Panc1 (cell line): Measurements from ENCODE around the gene FRMD4A.

Source experiments
- POLR2AphosphoS5 ChIP-seq: IDR thresholded peaks from 2 replicates; pipeline ENCODE4 v1.6.1; 2012; ENCODE audit warnings: mild to moderate bottlenecking, low read depth, low read length, moderate library complexity
- SIN3A ChIP-seq: IDR thresholded peaks from 2 replicates; pipeline ENCODE4 v1.6.1; 2012; ENCODE audit warnings: low read depth, mild to moderate bottlenecking, low read length, moderate library complexity, borderline replicate concordance; ENCODE audit not compliant: insufficient read depth
- TF ChIP-seq, protein P1 (sequence below): fragments of 450-650 bp; IDR thresholded peaks from 2 replicates; pipeline ENCODE4 v1.5.1; 2017; ENCODE audit warnings: mild to moderate bottlenecking

DNA sequence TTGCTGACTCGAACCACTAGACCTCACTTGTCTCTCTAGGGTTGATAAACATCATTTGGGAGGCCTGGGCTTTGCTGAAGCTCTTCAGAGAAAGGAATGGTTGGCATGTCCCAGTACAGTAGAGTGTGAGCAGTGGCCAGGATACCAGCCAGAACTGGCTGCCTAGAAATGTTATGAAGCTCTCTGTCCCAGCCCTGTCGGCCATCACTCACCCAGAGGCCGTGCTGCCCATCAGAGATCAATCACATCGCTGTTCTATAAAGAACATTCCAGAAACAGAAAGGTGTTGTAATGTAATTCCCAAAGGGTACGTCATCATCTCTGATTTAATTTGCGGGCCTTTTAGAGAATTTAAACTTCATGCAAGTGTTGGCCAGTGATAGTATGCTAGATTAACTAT, 632.5 kb downstream of the FRMD4A start:
- TF ChIP-seq, protein P1, sequence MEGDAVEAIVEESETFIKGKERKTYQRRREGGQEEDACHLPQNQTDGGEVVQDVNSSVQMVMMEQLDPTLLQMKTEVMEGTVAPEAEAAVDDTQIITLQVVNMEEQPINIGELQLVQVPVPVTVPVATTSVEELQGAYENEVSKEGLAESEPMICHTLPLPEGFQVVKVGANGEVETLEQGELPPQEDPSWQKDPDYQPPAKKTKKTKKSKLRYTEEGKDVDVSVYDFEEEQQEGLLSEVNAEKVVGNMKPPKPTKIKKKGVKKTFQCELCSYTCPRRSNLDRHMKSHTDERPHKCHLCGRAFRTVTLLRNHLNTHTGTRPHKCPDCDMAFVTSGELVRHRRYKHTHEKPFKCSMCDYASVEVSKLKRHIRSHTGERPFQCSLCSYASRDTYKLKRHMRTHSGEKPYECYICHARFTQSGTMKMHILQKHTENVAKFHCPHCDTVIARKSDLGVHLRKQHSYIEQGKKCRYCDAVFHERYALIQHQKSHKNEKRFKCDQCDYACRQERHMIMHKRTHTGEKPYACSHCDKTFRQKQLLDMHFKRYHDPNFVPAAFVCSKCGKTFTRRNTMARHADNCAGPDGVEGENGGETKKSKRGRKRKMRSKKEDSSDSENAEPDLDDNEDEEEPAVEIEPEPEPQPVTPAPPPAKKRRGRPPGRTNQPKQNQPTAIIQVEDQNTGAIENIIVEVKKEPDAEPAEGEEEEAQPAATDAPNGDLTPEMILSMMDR = no peak
- TF ChIP-seq POLR2AphosphoS5 = no peak
- TF ChIP-seq SIN3A = no peak
